CD4-positive, alpha-beta T cell treated with Interferon gamma for 1 hour (primary cell): ENCODE results near the gene TRA2A.

Experiments used
- DNase-seq: peaks from one replicate; pipeline ENCODE4 v3.0.0-alpha.2; 2020

TRA2A gene

DNA sequence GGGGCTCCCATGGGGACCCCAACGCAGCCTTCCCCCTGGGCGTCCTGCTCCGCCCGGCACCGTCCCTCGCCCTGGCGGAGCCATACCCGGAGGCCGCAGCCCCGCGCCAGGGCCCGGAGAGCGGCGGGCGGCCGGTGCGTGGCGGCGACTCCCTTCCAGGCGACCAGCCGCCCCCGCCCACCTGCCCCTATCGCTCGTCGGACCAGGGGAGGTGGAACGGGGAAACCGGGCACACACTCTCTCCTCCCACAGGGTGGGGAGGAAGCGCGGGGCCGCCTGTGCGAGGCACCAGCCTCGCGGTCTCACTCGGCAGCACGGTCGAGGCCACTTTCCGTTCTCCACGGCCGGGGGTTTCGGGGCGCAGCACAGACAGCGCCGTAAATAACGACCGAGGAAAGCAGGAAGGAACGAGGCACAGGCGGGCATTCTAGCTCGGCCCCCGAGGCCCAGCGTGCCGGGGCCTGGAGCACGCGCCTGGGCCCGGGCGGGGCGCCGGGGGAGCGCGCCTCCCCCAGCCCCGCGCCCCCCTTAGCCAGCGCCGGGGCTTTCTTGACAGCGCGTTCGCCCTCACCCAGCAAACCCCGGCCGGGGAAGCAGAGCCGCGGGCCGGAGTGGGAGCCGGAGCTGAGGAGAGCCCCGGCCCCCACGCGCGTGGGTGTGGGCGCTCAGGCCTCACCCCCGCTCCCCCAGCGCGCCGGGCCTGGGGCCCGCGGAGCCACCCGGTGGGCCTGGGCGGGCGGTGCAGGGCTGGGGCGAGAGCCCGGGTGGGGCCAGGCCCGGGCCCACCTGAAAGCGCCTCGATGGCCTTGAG lies 62.4 kb downstream of the TRA2A start:
- DNase-seq = no peak

- DNase-seq = no peak
These were observed 63.1 kb downstream of the TRA2A start for GRCh38 chr7:23468526-23469149.

- no peak for DNase-seq
These were observed 63.8 kb downstream of the TRA2A start for GRCh38 chr7:23467806-23468525.

DNA sequence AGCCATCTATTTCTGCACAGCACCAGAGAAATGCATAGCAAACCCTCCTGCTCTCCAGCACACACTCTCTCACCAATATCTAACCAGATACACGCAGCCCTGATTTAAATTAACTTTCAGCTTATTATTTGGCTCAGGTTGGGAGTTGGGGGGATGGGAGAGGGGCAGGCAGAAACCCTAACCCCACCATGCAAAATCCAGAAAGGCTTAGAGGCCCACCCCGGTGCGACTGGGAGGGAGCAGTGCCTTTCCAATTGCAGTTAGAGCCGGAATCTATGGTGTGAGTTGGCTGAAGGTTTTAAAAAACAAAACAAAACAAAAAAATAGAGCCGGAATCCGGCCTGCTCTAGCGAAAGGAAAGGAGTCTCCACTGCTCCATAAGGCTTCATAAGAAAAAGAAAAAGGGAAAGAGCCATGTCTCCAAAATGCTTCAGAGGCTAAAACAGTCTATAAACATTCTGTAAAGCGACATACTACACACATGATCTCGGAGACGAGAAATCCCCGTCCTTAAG lies 64.4 kb downstream of the TRA2A start:
- DNase-seq = no peak

- DNase-seq = no peak
These were observed 68.9 kb downstream of the TRA2A start for GRCh38 chr7:23462846-23463245.

DNA sequence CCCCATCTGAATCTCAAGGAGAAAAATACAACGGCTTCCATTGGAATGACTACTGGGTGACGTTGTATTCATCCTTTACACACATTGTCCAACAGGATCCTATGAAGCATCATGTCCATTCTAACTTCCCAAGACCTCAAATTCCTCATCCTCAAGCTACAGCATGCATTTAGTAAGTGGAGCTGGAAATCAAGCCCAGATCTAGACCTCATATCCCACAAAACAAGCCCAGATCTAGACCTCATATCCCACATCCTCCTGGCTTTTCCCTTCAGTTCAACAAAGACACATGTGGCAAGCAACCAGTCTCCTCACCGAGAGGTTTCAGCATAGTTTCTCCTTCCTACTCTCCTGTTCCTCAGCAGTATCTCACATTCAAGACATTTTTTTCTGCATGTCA lies 73.7 kb downstream of the TRA2A start:
- no peak for DNase-seq

DNA sequence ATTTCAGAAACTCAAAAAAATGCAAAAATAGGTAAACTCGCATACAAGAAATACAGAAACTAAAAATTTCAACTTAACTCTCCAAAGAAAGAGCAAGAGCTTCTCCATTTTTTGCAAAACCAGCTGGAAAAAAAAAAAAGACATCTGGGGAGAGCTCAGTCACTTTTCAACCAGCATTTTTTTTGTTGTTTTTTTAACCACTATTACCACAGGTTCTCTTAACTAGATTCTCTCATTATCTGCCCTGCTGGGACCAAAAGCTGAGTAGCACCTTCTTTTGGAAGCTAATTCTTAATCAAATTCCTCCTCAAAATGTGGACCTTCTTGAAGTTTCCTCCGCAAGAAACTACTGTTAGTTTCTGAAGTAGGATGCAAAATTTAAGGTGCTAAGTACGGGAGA lies 75.7 kb downstream of the TRA2A start:
- DNase-seq = no peak

- DNase-seq = no peak
These were observed 76.8 kb downstream of the TRA2A start for GRCh38 chr7:23454881-23455526.
